Heart right ventricle (tissue), 16 donors: ENCODE measurements around the gene LAMA2. TPM values are rescaled to one million over a fixed set of nuclear protein-coding genes. Genes with fewer than 3 reads are reported as not detected.

ENCODE experiments used
- ATAC-seq, 8 donors: fragments of 200-7000 bp; cut with Tn5 transposase; one replicate each; pipeline ENCODE4 v1.9.1; 2020; ENCODE audit warnings: mild to moderate bottlenecking in 8 of 8, moderate library complexity in 8 of 8, moderate number of reproducible peaks in 1 of 8
- DNase-seq, 2 donors: peaks; one replicate each; pipeline ENCODE4 v3.0.0-alpha.2; 2020
- H3K27ac ChIP-seq, 10 donors: fragments of 200-600 bp; sonication (generic) in 2 of 10; one replicate each; pipeline versions ENCODE4 v1.5.0 to v1.8.0; 2020 to 2022; ENCODE audit warnings: mild to moderate bottlenecking in 3 of 10
- H3K27me3 ChIP-seq, 7 donors: fragments of 200-600 bp; one replicate each; pipeline ENCODE4 v1.8.0; 2021 to 2022; ENCODE audit warnings: mild to moderate bottlenecking in 2 of 7
- H3K36me3 ChIP-seq, 9 donors: fragments of 200-600 bp; sonication (generic) in 1 of 9; one replicate each; pipeline versions ENCODE4 v1.5.0 to v1.8.0; 2020 to 2022; ENCODE audit warnings: mild to moderate bottlenecking in 2 of 9
- H3K4me1 ChIP-seq, 9 donors: fragments of 200-600 bp; sonication (generic) in 1 of 9; one replicate each; pipeline versions ENCODE4 v1.5.0 to v1.8.0; 2020 to 2022; ENCODE audit warnings: mild to moderate bottlenecking in 4 of 9
- H3K4me3 ChIP-seq, 10 donors: fragments of 200-600 bp; sonication (generic) in 2 of 10; one replicate each; pipeline versions ENCODE4 v1.5.0 to v1.8.0; 2020 to 2022; ENCODE audit warnings: mild to moderate bottlenecking in 7 of 10, moderate library complexity in 2 of 10
- H3K9me3 ChIP-seq, 11 donors: fragments of 200-600 bp in 10 of 11; sonication (generic) in 2 of 11; one replicate each; pipeline versions ENCODE4 v1.5.0 to v1.8.0; 2013 to 2022; ENCODE audit warnings: mild to moderate bottlenecking in 2 of 11, control low read depth in 1 of 11, moderate library complexity in 1 of 11
- WGBS, 2 donors: extraction: QIAGEN DNeasy Blood & Tissue Kit; methylation state at CpG; one replicate each; pipeline ENCODE4 v1.1.7; 2013; ENCODE audit warnings: inconsistent platforms in 1 of 2; 5-methylcytosine and 5-hydroxymethylcytosine counted together
- intact Hi-C, 10 donors: fragments of 100-400 bp; cut with DNase I; formaldehyde crosslinking; loops; one replicate each; pipeline versions ENCODE4 v1.11.1 to v1.14.2; 2022
- long read RNA-seq, 3 donors: library from polyadenylated mRNA; unstranded; transcript quantifications; one replicate each; pipeline ENCODE4 v2.0.0, GENCODE V29; 2020 to 2021
- polyA plus RNA-seq, 2 donors: library from polyadenylated mRNA; stranded (reverse); fragments of 200-250 nt; gene quantifications; one replicate each; pipeline ENCODE4 v1.2.3, GENCODE V29; 2013
- total RNA-seq, 10 donors: library from RNA; stranded (reverse); fragmentation: NEBNext Ultra II Directional in 3 of 10; extraction: Animal tissue kit (Norgen Biotek cat#: 25700) in 3 of 10; gene quantifications; one replicate each; pipeline versions ENCODE4 v1.2.1 to v1.2.4, GENCODE V29; 2021 to 2023
- TF ChIP-seq, protein P1 (sequence below), 9 donors: fragments of 200-600 bp; sonication (generic) in 2 of 9; IDR thresholded peaks; one replicate each; pipeline versions ENCODE4 v1.5.0 to v1.8.0; 2021 to 2022; ENCODE audit warnings: antibody characterized with exemption in 9 of 9, mild to moderate bottlenecking in 5 of 9, moderate library complexity in 1 of 9
- donor health status: Arrhythmogenic right ventricular cardiomyopathy.
- donor health status: ischemic (EF 13 %, LVEDD 7.1; RV severe dilation, severe dysfunction).
- donor health status: healthy with polysubstance abuse.
- donor health status: DM: no; HTN: yes; CAD: no.
- donor health status: DM: no; HTN: no; CAD: no.
- donor health status: ischemic (EF 25% LVEDD 6.9; RV normal size, moderate dysfunction).
- donor health status: ischemic (EF 25% LVEDD 5.7; RV mildly dilated, moderate dysfunction).
- donor health status: healthy.
- donor health status: DM: yes; HTN: yes; CAD: no.
- donor health status: Ischemic cardiomyopathy.
- donor health status: ischemic (EF 35%, LVEDD 5.7; RV mildly dilated, moderate dysfunction).
- donor health status: nonischemic (EF 11% LVEDD 7.7; RV severe dilation, severe dysfunction).
- donor health status: DM: yes; HTN: yes; CAD: no.
- donor health status: PGD.
- donor health status: ischemic (EF 29% LVEDD 5.4; RV normal size, mild dysfunction).
- donor health status: nonischemic (EF 23%, LVEDD 6.1; RV moderate dilation, normal function).

LAMA2 gene, protein sequence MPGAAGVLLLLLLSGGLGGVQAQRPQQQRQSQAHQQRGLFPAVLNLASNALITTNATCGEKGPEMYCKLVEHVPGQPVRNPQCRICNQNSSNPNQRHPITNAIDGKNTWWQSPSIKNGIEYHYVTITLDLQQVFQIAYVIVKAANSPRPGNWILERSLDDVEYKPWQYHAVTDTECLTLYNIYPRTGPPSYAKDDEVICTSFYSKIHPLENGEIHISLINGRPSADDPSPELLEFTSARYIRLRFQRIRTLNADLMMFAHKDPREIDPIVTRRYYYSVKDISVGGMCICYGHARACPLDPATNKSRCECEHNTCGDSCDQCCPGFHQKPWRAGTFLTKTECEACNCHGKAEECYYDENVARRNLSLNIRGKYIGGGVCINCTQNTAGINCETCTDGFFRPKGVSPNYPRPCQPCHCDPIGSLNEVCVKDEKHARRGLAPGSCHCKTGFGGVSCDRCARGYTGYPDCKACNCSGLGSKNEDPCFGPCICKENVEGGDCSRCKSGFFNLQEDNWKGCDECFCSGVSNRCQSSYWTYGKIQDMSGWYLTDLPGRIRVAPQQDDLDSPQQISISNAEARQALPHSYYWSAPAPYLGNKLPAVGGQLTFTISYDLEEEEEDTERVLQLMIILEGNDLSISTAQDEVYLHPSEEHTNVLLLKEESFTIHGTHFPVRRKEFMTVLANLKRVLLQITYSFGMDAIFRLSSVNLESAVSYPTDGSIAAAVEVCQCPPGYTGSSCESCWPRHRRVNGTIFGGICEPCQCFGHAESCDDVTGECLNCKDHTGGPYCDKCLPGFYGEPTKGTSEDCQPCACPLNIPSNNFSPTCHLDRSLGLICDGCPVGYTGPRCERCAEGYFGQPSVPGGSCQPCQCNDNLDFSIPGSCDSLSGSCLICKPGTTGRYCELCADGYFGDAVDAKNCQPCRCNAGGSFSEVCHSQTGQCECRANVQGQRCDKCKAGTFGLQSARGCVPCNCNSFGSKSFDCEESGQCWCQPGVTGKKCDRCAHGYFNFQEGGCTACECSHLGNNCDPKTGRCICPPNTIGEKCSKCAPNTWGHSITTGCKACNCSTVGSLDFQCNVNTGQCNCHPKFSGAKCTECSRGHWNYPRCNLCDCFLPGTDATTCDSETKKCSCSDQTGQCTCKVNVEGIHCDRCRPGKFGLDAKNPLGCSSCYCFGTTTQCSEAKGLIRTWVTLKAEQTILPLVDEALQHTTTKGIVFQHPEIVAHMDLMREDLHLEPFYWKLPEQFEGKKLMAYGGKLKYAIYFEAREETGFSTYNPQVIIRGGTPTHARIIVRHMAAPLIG (N-terminal part only)
- total RNA-seq: 100 to 1,000 TPM; 144 to 293 (median 251) TPM
- 10 to 100 TPM; 31.1 to 40.0 TPM for polyA plus RNA-seq
- long read RNA-seq, donor 1, partial matches to known transcripts: 24 of 39 reads
- long read RNA-seq, donor 1, other reads (novel, unspliced or antisense): 15 of 39 reads
- long read RNA-seq, donor 2, partial matches to known transcripts: 14 of 26 reads
- long read RNA-seq, donor 2, other reads (novel, unspliced or antisense): 12 of 26 reads
- long read RNA-seq, donor 3, partial matches to known transcripts: 57 of 85 reads
- long read RNA-seq, donor 3, other reads (novel, unspliced or antisense): 28 of 85 reads

DNA sequence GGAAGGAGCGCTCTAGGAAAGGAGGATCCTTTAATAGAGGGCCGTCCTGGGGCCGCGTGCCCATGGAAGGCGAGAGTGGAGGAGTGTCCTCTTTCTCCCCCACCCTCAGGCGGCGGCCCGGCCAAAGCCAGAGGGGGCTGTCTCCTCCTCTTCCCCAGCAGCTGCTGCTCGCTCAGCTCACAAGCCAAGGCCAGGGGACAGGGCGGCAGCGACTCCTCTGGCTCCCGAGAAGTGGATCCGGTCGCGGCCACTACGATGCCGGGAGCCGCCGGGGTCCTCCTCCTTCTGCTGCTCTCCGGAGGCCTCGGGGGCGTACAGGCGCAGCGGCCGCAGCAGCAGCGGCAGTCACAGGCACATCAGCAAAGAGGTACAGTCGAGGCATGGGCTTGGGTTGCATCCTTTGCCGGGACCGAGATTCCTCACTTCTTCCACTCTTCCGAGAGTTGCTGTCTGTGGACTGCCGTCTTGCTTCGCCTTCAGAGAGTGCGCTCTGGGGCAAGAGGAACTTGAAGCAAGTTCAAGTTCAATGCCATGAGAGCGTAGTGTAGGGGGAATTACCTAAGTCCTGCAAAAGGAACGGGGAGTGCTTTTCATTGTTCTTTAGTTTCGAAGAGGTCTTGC is at the start of gene LAMA2:
Gene LAMA2 (plus strand): TSS at position 148 of the 621 bp plus-strand sequence. CDS start 108 bp downstream, at position 256.
- Histone ChIP-seq H3K9me3 (no peaks in the 10 kb centered on the region), H3K27ac (peak within 1 kb of the TSS; percentile 81 to 92 (median 88)), H3K4me1 (peaks cover 0 to 21% (median 15%) of the 10 kb centered on the region in 9 donors), H3K36me3 (no peaks in the 10 kb centered on the region), H3K27me3 (peaks cover 0 to 5% (median 0%) of the 10 kb centered on the region in 7 donors), H3K4me3 (peak within 1 kb of the TSS; percentile 53 to 77 (median 70))
- 1 to 2% methylated on average over 36 of the region's 36 CpGs for WGBS, 2 donors
- intact Hi-C loops: loop anchor here in 3 of 10 donors (1.0 to 10.0 kb wide), 6 partner anchors 35 to 372 kb away; no protein-coding TSS in a partner anchor
- peak; percentile 88 to 90 for DNase-seq
- TF ChIP-seq, protein P1, sequence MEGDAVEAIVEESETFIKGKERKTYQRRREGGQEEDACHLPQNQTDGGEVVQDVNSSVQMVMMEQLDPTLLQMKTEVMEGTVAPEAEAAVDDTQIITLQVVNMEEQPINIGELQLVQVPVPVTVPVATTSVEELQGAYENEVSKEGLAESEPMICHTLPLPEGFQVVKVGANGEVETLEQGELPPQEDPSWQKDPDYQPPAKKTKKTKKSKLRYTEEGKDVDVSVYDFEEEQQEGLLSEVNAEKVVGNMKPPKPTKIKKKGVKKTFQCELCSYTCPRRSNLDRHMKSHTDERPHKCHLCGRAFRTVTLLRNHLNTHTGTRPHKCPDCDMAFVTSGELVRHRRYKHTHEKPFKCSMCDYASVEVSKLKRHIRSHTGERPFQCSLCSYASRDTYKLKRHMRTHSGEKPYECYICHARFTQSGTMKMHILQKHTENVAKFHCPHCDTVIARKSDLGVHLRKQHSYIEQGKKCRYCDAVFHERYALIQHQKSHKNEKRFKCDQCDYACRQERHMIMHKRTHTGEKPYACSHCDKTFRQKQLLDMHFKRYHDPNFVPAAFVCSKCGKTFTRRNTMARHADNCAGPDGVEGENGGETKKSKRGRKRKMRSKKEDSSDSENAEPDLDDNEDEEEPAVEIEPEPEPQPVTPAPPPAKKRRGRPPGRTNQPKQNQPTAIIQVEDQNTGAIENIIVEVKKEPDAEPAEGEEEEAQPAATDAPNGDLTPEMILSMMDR (IDR thresholded peaks at IDR 0.05): peak in 7 of 9 donors; percentile 24 to 61 (median 35)
- peak; percentile 97 to 99 (median 98) for ATAC-seq

DNA sequence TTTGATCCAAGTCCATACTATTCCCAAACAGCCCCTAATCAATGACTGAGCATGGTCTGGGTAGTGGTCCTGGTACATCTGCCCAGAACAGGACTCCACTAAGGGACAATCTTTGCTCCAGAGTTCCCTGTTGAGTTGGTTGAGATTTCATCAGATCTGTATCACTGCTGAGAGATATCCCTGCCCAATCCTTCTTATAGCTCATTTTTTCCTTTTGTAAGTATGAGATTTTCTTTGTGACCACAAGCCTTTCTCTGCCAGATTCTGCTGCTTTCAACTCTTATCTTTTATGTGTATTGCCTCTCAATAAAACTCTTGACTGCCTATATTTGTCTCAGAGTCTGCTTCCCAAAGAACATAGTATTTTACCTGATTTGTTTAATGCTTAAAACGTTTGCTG is 46.2 kb upstream of the LAMA2 start:
- intact Hi-C loops: no loop called here
- H3K9me3 ChIP-seq: peaks cover 0 to 9% (median 0%) of the 10 kb centered on the region in 11 donors
- H3K36me3 ChIP-seq: no peaks in the 10 kb centered on the region
- TF ChIP-seq, protein P1 (IDR thresholded peaks at IDR 0.05): no peak
- no peaks in the 10 kb centered on the region for H3K4me1 ChIP-seq
- H3K27me3 ChIP-seq: no peaks in the 10 kb centered on the region
- no peak for DNase-seq
- no peak for ATAC-seq
- WGBS, 2 donors: 20 to 30% methylated on average over 1 of the region's 1 CpG
- H3K4me3 ChIP-seq: no peak overlapping the region
- no peak overlapping the region for H3K27ac ChIP-seq

DNA sequence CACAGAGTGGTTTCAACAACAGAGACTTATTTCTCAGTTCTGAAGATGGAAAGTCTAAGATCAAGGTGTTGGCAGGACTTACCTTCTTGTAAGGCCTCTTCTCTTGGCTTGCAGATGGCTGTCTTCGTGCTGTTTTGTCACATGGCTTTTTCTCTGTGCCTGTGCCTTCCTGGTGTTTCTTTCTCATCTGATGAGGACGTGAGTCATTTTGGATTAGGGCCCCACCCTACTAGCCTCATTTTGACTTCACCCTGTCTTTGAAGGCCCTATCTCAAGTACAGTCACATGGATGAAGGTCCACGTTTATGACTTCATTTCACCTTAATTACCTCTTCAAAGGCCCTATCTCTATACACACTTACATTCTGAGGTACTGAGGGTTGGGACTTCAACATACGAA is 41.4 kb upstream of the LAMA2 start:
- no peak overlapping the region for H3K27ac ChIP-seq
- WGBS, 2 donors: 64 to 70% methylated on average over 4 of the region's 4 CpGs
- H3K9me3 ChIP-seq: no peaks in the 10 kb centered on the region
- no peaks in the 10 kb centered on the region for H3K36me3 ChIP-seq
- H3K27me3 ChIP-seq: no peaks in the 10 kb centered on the region
- DNase-seq (no peak), ATAC-seq (no peak)
- intact Hi-C loops: no loop called here
- H3K4me1 ChIP-seq: no peaks in the 10 kb centered on the region
- H3K4me3 ChIP-seq: no peak overlapping the region
- TF ChIP-seq, protein P1 (IDR thresholded peaks at IDR 0.05): no peak
